GM12878 (cell line): Measurements from ENCODE around the gene PTPRD. TPM values are rescaled to one million over a fixed set of nuclear protein-coding genes. Genes with fewer than 3 reads are reported as not detected.

Experiments used
- ATAC-seq: fragments of 200-7000 bp; cut with Tn5 transposase; 3 replicates; pipeline ENCODE4 v1.9.1; 2020; ENCODE audit warnings: mild to moderate bottlenecking, moderate library complexity
- BruUV-seq: library from RNA; stranded (reverse); fragments of 400-500 nt; replicated peaks from 2 replicates; lab custom pipeline; 2021; lab: Mats Ljungman, UMichigan
- CTCF ChIA-PET: fragments of 300-600 bp; sonication (Branson Sonifier 250); formaldehyde crosslinking; extraction: SDS; loops from one replicate; lab custom pipeline; 2021; ENCODE audit warnings: inconsistent platforms; lab: Yijun Ruan, JAX
- POLR2A ChIA-PET: fragments of 350-600 bp; formaldehyde crosslinking; extraction: SDS; loops from one replicate; lab custom pipeline; 2021; ENCODE audit warnings: inconsistent platforms; lab: Charles Lee
- RAD21 ChIA-PET: fragments of 300-600 bp; sonication (Branson Sonifier 250); formaldehyde crosslinking; loops from one replicate; lab custom pipeline; 2023; ENCODE audit warnings: antibody characterized with exemption; ENCODE audit not compliant: unreplicated experiment; lab: Charles Lee
- SMC1A ChIA-PET: fragments of 300-600 bp; sonication (Branson Sonifier 250); formaldehyde crosslinking; loops from one replicate; lab custom pipeline; 2023; ENCODE audit not compliant: unreplicated experiment, uncharacterized antibody; lab: Charles Lee
- DNase-seq: peaks from one replicate; pipeline ENCODE4 v3.0.0-alpha.2; 2011; ENCODE audit warnings: low read depth, low spot score
- FAIRE-seq: peaks from 3 replicates; lab custom pipeline; 2011; peaks lifted over from hg19 to GRCh38; lab: Jason Lieb, UNC
- H2AFZ ChIP-seq: 2 replicates; pipeline ENCODE4 v1.6.0; 2011; ENCODE audit warnings: low read depth, low read length, control low read depth; ENCODE audit not compliant: control insufficient read depth
- H3K27ac ChIP-seq: 2 replicates; pipeline ENCODE4 v1.5.1; 2011; ENCODE audit warnings: control low read depth; ENCODE audit not compliant: control insufficient read depth, insufficient read depth
- H3K27me3 ChIP-seq, 2 experiments: replicated peaks in 1 of 2; 2 replicates each; pipeline versions ENCODE4 v1.6.0 to v1.6.1; 2011; ENCODE audit warnings: low read length in 1 of 2; ENCODE audit not compliant: control insufficient read depth in 2 of 2, insufficient read depth in 2 of 2
- H3K36me3 ChIP-seq, 2 experiments: 2 replicates each; pipeline ENCODE4 v1.5.1; 2011; ENCODE audit warnings: low read length in 1 of 2; ENCODE audit not compliant: control insufficient read depth in 2 of 2, insufficient read depth in 2 of 2
- H3K4me1 ChIP-seq: 2 replicates; pipeline ENCODE4 v1.6.1; 2011; ENCODE audit warnings: mild to moderate bottlenecking, low read length, moderate library complexity, mixed read lengths; ENCODE audit not compliant: control insufficient read depth, insufficient read depth
- H3K4me2 ChIP-seq: 2 replicates; pipeline ENCODE4 v1.6.0; 2011; ENCODE audit warnings: control low read depth; ENCODE audit not compliant: control insufficient read depth, insufficient read depth
- H3K4me3 ChIP-seq: fragments of 200-600 bp; sonication (generic); 2 replicates; pipeline ENCODE4 v1.5.1; 2016
- H3K79me2 ChIP-seq: 2 replicates; pipeline ENCODE4 v1.6.0; 2011; ENCODE audit warnings: low read length; ENCODE audit not compliant: control insufficient read depth, insufficient read depth
- H3K9ac ChIP-seq: 2 replicates; pipeline ENCODE4 v1.8.0; 2011; ENCODE audit warnings: low read length, control low read depth, mixed read lengths; ENCODE audit not compliant: control insufficient read depth, insufficient read depth
- H3K9me3 ChIP-seq: replicated peaks from 3 replicates; pipeline ENCODE4 v1.5.1; 2011; ENCODE audit warnings: mild to moderate bottlenecking, low read length; ENCODE audit not compliant: control insufficient read depth, insufficient read depth
- H4K20me1 ChIP-seq: 2 replicates; pipeline ENCODE4 v1.6.0; 2011; ENCODE audit not compliant: control insufficient read depth, insufficient read depth
- BCLAF1 ChIP-seq: fragments of 450-650 bp; IDR thresholded peaks from 2 replicates; pipeline ENCODE4 v1.6.1; 2017; ENCODE audit warnings: antibody characterized with exemption, mild to moderate bottlenecking, moderate library complexity
- IKZF2 ChIP-seq, 2 experiments: fragments of 450-650 bp; IDR thresholded peaks; 2 replicates each; pipeline ENCODE4 v1.6.1; 2017; ENCODE audit warnings: mild to moderate bottlenecking in 2 of 2, moderate library complexity in 2 of 2
- MEF2A ChIP-seq: IDR thresholded peaks from 2 replicates; pipeline ENCODE4 v1.6.1; 2011; ENCODE audit warnings: low read depth, mild to moderate bottlenecking, low read length, moderate library complexity; ENCODE audit not compliant: insufficient read depth
- MYB ChIP-seq: fragments of 150-350 bp; IDR thresholded peaks from 2 replicates; pipeline ENCODE4 v1.6.1; 2014; ENCODE audit warnings: mild to moderate bottlenecking, low read depth, low read length, borderline replicate concordance
- NBN ChIP-seq: fragments of 450-650 bp; IDR thresholded peaks from 2 replicates; pipeline ENCODE4 v1.6.1; 2016
- SUPT20H ChIP-seq: IDR thresholded peaks from 2 replicates; pipeline ENCODE4 v1.6.1; 2011; ENCODE audit warnings: low read depth, mild to moderate bottlenecking, low read length, moderate library complexity, borderline replicate concordance; ENCODE audit not compliant: control insufficient read depth
- ZBTB11 ChIP-seq: fragments of 450-650 bp; formaldehyde crosslinking; IDR thresholded peaks from 2 replicates; pipeline ENCODE4 v1.5.0; 2022; ENCODE audit warnings: mild to moderate bottlenecking, missing genetic modification characterization
- ZNF687 ChIP-seq: fragments of 450-650 bp; IDR thresholded peaks from 2 replicates; pipeline ENCODE4 v1.6.1; 2017; ENCODE audit warnings: mild to moderate bottlenecking, moderate library complexity
- WGBS: methylation state at CpG from one replicate; pipeline ENCODE4 v1.1.6; 2016; ENCODE audit warnings: low lambda C conversion rate; ENCODE audit not compliant: insufficient replicate concordance, insufficient coverage; ENCODE audit errors: missing lambda C conversion rate; 5-methylcytosine and 5-hydroxymethylcytosine counted together
- in situ Hi-C: fragments of 300-500 bp; cut with MboI; formaldehyde crosslinking; loops from 9 replicates; pipeline ENCODE4 v1.14.3; 2018; ENCODE audit warnings: mixed read lengths
- intact Hi-C: fragments of 100-400 bp; cut with micrococcal nuclease; formaldehyde crosslinking; loops from one replicate; pipeline ENCODE4 v1.14.2; 2022; ENCODE audit not compliant: unreplicated experiment
- polyA plus RNA-seq, 11 experiments: library from polyadenylated mRNA; depleted of rRNA in 4 of 11; unstranded in 6 of 11; stranded (reverse) in 5 of 11; fragments of >200 nt; fragmentation: Nextera tagmentation in 4 of 11; fragmentation: Illumina TruSeq in 1 of 11; extraction: Ambion mirVana in 4 of 11; extraction: Trizol in 1 of 11; gene quantifications; 1 replicate in 1 of 11; 2 replicates in 10 of 11; pipeline versions ENCODE4 v1.2.1 to v1.2.3, GENCODE V29; 2011 to 2016; ENCODE audit warnings: inconsistent platforms in 2 of 11, missing spikeins in 2 of 11, low read depth in 1 of 11
- total RNA-seq, 4 experiments: library from RNA; depleted of rRNA in 3 of 4; stranded (reverse); fragments of >200 nt in 3 of 4; fragmentation: Illumina TruSeq in 1 of 4; extraction: Trizol in 1 of 4; gene quantifications; 2 replicates each; pipeline versions ENCODE4 v1.2.1 to v1.2.3, GENCODE V29; 2013 to 2021

PTPRD gene
- total and polyA plus RNA-seq, 10 of the 15 experiments (the other 5 are each of a cell fraction or from before 2014, with no cell fraction given): under 0.01 to 0.05 (median 0.01) TPM; not detected in 7

- intact Hi-C loops (no loop called here), in situ Hi-C loops (no loop called here)
- Histone ChIP-seq H3K79me2 (no peaks in the 10 kb centered on the region), H3K4me1 (no peaks in the 10 kb centered on the region), H3K27me3 (no peaks in the 10 kb centered on the region), H4K20me1 (no peaks in the 10 kb centered on the region), H2AFZ (no peak overlapping the region), H3K9me3 (no peaks in the 10 kb centered on the region), H3K36me3 (no peaks in the 10 kb centered on the region), H3K9ac (no peak overlapping the region), H3K4me2 (no peak overlapping the region), H3K4me3 (no peak overlapping the region)
- ChIA-PET RAD21 (no interaction called here), POLR2A (no interaction called here), SMC1A (interaction anchor here (0.6 kb wide), 1 partner anchor 20 kb away, joined by 3 read pairs; no protein-coding TSS in a partner anchor), CTCF (no interaction called here)
- DNase-seq (no peak), FAIRE-seq (no peak), ATAC-seq (no peak)
- BruUV-seq: no TSS peak
- TF ChIP-seq SUPT20H (no peak), IKZF2 (IDR thresholded peaks at IDR 0.05) (no peak), ZNF687 (no peak), MEF2A (no peak), MYB (no peak), NBN (no peak), ZBTB11 (CRISPR knock-in tag) (no peak), BCLAF1 (no peak)
- TF ChIP-seq, all 136 proteins: peak for 0
- H3K27ac ChIP-seq: no peak overlapping the region
- 0% methylated on average over 2 of the region's 2 CpGs for WGBS
Observed at GRCh38 chr9:8268216-8268878, 2344.5 kb downstream of the PTPRD start.
